GM08714 (cell line): Measurements from ENCODE around the gene BMP6.
"Not testable (repeated sequence)": the region's sequence is repeated elsewhere in the genome, so short reads cannot be mapped to it uniquely, and the experiment has no call there.

Source experiments
- H3K4me3 ChIP-seq: fragments of 200-500 bp; sonication (Bioruptor generic); 2 replicates; pipeline ENCODE4 v1.5.1; 2014; ENCODE audit warnings: mild to moderate bottlenecking, low read length, inconsistent platforms
- ZNF274 ChIP-seq: IDR thresholded peaks from 2 replicates; pipeline ENCODE4 v1.6.1; 2012; ENCODE audit warnings: mild to moderate bottlenecking, low read depth, low read length

Gene BMP6

DNA sequence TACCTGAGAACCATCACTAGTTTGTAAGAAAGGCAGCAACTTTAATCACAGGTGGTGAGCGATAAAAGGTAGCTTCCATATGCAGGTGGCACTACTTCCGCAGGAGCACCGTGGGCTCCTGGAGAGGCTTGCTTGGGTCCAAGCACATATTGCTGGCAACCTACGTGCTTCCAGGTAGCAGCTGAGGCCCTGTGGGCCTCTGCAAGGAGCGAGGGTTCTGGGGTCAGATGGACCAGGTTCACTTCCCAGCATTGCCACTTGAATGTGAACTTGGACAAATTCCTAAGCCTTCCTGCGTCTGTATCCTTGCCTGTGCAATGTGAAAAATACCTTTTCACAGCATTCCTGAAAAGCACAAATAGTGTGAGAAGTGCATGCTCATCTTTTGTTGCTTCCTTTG is 153.7 kb downstream of the BMP6 start:
- no peak for TF ChIP-seq ZNF274
- H3K4me3 ChIP-seq: no peak overlapping the region

- TF ChIP-seq ZNF274: no peak
- no peak overlapping the region for H3K4me3 ChIP-seq
Measured at GRCh38 chr6:7879980-7880717, 154.2 kb downstream of the BMP6 start.

- no peak for TF ChIP-seq ZNF274
- H3K4me3 ChIP-seq: no peak overlapping the region
Measured at GRCh38 chr6:7880718-7881107, 154.8 kb downstream of the BMP6 start.

GRCh38 chr6:7881765-7882500 is 156.0 kb downstream of the BMP6 start:
- no peak for TF ChIP-seq ZNF274
- H3K4me3 ChIP-seq: no peak overlapping the region

DNA sequence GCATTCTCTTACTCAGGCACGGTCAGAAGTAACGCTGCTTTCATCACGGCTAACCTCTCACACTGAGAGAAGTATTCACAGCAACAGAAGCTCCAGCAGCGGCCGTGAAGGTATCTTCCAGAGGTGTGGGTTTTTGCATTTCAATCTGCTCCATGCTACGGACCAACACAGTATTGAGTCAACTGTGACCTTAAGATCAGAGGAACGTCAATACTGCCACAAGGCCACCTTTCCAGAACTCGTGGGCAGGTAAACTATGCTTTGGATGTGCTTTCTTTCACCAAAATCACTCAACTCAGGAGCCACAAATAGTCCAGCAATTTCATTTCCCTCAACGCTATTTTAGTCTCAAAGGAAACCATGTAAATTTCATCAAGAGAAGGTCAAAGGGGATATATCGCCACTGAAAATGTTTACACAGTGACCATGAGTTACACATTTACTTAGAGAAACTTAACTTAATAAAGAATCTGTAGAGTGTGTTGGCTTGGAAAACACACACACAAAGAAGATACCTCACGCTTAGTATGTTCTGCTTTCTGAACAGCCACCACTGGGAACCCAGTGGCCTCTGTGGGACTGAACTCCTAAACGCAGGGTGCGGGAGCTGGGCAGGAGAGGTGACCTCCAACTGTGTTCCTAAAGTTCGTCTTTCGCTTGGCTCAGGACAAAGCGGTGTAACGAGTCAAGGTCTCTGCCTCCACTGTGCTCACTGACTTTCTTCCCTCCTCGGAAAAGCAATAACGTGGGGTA is 156.8 kb downstream of the BMP6 start:
- no peak overlapping the region for H3K4me3 ChIP-seq
- no peak for TF ChIP-seq ZNF274

DNA sequence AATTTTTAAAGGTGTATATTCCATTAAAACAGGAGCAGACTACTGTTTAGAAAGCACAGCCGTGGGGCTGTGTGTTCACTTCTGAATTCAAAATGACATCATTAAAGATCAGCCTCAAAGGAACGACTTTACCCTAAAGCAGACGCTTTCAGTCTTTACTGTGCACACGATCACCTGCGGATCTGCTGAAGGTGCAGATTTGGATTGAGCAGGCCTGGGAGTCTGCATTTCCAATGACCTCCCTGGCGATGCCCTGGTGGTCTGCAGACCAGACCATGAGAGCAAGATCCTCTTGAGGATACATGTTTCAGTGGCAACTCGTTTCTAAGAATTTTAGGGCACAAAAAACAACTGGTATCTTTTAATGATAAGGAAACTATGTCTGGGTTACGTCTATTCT is 157.5 kb downstream of the BMP6 start:
- no peak overlapping the region for H3K4me3 ChIP-seq
- TF ChIP-seq ZNF274: no peak

- no peak overlapping the region for H3K4me3 ChIP-seq
Measured at GRCh38 chr6:7886132-7886531, 160.2 kb downstream of the BMP6 start.

DNA sequence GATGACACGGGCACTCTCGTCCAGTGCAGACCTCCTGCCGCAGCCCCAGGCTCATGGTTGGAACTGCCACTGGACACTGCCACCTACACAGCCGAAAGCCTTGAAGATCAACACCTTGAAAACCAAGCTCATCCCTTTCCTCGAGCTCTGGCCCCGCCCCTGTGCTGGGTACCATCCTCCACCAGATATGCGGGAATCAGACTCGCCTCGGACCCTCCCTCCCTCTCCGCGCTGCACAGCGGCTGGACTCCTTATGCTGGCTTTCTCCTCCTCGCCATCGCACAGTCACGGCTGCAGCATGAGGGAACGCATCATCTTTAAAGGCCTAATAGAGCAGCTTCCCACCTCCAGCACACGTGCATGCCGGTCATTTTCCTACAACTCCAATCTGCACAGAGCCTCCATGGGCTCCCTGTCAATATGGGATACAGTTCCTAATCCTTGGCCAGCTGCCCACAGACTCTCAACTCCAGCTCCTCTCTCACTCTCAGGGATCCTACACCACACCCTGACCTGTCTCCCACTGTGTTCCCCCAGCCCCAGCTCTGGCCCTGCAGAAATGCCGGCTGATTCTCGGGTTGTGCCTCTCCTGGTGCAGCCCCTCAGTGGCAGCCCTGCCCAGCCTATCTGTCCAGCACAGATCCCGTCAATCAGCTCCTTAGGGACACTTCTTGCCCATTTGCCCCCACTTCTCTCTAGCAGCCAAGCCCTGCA is 161.5 kb downstream of the BMP6 start:
- no peak overlapping the region for H3K4me3 ChIP-seq
- no peak for TF ChIP-seq ZNF274

More at GRCh38 chr6:7886132-7886531, 160.2 kb downstream of the BMP6 start:
- no peak for TF ChIP-seq ZNF274

DNA sequence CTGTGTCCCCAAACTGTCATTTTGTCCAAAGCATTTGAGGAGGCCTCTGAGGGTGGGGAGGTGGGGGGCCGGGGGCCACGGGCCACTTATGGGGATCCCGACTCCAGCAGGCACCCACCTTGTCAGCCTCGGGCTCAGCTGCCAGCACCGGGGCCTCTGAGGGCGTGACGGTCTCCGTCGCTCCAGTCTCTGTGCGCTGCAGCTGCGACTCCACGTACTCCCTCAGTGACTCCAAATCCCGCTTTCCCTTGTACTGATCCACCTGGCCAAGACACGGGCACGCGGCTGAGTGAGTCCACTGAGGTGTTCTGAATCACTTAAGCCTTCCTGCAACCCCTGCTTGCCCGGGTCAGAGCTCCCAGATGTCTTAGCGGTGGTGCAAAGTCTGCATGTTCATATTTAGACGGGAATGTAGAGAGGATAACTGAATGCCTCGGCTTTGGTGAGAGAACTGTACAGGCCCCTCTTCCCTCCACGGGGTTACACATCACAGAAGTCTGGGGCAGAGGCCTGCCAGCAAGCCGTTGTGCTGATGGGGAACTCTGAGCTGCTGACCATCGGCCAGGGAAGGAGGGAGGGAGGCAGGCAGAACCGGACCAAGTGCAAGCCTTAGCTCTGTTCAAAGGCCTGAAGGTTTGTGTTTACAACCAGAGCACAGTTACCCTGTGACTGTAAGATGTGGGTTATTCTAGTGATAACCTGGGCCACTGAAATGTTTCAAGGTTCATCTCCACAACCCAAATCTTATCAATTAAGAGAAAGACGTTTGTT is 162.9 kb downstream of the BMP6 start:
- H3K4me3 ChIP-seq: no peak overlapping the region

DNA sequence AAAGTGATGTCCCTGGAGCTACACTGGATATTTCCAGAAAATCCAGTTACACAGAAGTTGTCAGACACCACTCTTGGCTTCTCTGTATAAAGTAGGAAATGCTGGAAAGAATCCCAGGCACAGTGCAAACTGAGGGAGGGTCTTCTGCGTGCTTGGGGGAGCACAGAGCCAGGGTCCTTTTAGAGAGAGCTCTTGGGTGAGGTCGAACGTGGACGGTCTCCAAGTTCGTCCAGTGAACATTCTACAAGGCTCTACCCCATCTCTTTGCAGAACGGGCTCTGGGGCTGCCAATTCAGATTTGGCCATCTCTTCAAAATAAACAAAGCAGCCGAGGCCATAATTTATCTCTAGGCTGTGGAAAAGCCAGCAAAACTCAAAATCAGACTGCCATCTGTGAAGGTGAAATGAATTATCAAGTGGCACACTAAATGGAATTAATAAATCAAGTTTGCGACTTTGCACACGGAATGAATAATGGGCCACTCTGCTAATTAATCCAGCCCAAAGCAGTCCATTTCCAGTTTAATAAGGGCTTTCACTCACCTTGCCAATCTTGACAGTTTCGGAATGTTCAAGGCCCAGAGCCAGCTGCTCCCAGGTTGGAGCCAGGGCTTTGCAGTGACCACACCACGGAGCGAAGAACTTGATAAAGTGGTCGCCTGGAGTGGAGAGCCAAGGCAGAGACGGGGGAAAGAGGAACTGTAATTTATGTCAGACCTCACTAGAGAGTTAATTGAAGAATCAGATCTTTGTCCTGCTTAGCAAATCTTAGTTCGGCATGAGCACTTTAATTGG is 165.4 kb downstream of the BMP6 start:
- no peak overlapping the region for H3K4me3 ChIP-seq
- TF ChIP-seq ZNF274: no peak

More for the DNA sequence above, 162.9 kb downstream of the BMP6 start:
- no peak for TF ChIP-seq ZNF274

- not testable (repeated sequence) for H3K4me3 ChIP-seq
Measured at GRCh38 chr6:7892367-7892766, 166.5 kb downstream of the BMP6 start.

GRCh38 chr6:7893342-7893741 is 167.4 kb downstream of the BMP6 start:
- H3K4me3 ChIP-seq: no peak overlapping the region
- no peak for TF ChIP-seq ZNF274
